ENCODE measurements around the gene CCT8. TPM values are rescaled to one million over a fixed set of nuclear protein-coding genes. Genes with fewer than 3 reads are reported as not detected.

CCT8 gene
- total and polyA plus RNA-seq, 9 of the 15 experiments (the other 6 are each of a cell fraction or from before 2014, with no cell fraction given): 451 to 1,153 (median 677) TPM

- TF ChIP-seq, protein P1, sequence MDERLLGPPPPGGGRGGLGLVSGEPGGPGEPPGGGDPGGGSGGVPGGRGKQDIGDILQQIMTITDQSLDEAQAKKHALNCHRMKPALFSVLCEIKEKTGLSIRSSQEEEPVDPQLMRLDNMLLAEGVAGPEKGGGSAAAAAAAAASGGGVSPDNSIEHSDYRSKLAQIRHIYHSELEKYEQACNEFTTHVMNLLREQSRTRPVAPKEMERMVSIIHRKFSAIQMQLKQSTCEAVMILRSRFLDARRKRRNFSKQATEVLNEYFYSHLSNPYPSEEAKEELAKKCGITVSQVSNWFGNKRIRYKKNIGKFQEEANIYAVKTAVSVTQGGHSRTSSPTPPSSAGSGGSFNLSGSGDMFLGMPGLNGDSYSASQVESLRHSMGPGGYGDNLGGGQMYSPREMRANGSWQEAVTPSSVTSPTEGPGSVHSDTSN (CRISPR knock-in tag; IDR thresholded peaks at IDR 0.05; ENCODE audit: low read depth): no peak
- TF ChIP-seq, protein P1 (tag; conservative IDR thresholded peaks at IDR 0.05; ENCODE audit: low read depth): 0 out of 2 replicates have a peak, but pooled peaks have one; percentile 4
- TF ChIP-seq BCL6 (CRISPR knock-in tag; IDR thresholded peaks at IDR 0.05): no peak
- TF ChIP-seq NEUROD1 (IDR thresholded peaks at IDR 0.05; ENCODE audit: borderline replicate concordance, low read depth, low read length, partially characterized antibody): no peak
- TF ChIP-seq VEZF1 (CRISPR knock-in tag; IDR thresholded peaks at IDR 0.05): peak; percentile 5; the same call in 1 of the 2 replicates
- TF ChIP-seq HDAC2 (IDR thresholded peaks at IDR 0.05): no peak
- TF ChIP-seq NCOA4 (IDR thresholded peaks at IDR 0.05; ENCODE audit: partially characterized antibody): no peak
- TF ChIP-seq ZNF707 (CRISPR knock-in tag; conservative IDR thresholded peaks at IDR 0.05): no peak
- TF ChIP-seq POLR2H (tag; IDR thresholded peaks at IDR 0.05; ENCODE audit: low read depth): no peak
- TF ChIP-seq, protein P2, sequence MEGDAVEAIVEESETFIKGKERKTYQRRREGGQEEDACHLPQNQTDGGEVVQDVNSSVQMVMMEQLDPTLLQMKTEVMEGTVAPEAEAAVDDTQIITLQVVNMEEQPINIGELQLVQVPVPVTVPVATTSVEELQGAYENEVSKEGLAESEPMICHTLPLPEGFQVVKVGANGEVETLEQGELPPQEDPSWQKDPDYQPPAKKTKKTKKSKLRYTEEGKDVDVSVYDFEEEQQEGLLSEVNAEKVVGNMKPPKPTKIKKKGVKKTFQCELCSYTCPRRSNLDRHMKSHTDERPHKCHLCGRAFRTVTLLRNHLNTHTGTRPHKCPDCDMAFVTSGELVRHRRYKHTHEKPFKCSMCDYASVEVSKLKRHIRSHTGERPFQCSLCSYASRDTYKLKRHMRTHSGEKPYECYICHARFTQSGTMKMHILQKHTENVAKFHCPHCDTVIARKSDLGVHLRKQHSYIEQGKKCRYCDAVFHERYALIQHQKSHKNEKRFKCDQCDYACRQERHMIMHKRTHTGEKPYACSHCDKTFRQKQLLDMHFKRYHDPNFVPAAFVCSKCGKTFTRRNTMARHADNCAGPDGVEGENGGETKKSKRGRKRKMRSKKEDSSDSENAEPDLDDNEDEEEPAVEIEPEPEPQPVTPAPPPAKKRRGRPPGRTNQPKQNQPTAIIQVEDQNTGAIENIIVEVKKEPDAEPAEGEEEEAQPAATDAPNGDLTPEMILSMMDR (IDR thresholded peaks at IDR 0.05 in 2 of 3, conservative IDR thresholded peaks at IDR 0.05 in 1 of 3; ENCODE audit: insufficient read depth in 2 of 3, low read depth in 1 of 3, low read length in 3 of 3): 0 out of 6 replicates have a peak, but pooled peaks of 1 of the 3 experiments have one; percentile 10
- TF ChIP-seq, protein P3, sequence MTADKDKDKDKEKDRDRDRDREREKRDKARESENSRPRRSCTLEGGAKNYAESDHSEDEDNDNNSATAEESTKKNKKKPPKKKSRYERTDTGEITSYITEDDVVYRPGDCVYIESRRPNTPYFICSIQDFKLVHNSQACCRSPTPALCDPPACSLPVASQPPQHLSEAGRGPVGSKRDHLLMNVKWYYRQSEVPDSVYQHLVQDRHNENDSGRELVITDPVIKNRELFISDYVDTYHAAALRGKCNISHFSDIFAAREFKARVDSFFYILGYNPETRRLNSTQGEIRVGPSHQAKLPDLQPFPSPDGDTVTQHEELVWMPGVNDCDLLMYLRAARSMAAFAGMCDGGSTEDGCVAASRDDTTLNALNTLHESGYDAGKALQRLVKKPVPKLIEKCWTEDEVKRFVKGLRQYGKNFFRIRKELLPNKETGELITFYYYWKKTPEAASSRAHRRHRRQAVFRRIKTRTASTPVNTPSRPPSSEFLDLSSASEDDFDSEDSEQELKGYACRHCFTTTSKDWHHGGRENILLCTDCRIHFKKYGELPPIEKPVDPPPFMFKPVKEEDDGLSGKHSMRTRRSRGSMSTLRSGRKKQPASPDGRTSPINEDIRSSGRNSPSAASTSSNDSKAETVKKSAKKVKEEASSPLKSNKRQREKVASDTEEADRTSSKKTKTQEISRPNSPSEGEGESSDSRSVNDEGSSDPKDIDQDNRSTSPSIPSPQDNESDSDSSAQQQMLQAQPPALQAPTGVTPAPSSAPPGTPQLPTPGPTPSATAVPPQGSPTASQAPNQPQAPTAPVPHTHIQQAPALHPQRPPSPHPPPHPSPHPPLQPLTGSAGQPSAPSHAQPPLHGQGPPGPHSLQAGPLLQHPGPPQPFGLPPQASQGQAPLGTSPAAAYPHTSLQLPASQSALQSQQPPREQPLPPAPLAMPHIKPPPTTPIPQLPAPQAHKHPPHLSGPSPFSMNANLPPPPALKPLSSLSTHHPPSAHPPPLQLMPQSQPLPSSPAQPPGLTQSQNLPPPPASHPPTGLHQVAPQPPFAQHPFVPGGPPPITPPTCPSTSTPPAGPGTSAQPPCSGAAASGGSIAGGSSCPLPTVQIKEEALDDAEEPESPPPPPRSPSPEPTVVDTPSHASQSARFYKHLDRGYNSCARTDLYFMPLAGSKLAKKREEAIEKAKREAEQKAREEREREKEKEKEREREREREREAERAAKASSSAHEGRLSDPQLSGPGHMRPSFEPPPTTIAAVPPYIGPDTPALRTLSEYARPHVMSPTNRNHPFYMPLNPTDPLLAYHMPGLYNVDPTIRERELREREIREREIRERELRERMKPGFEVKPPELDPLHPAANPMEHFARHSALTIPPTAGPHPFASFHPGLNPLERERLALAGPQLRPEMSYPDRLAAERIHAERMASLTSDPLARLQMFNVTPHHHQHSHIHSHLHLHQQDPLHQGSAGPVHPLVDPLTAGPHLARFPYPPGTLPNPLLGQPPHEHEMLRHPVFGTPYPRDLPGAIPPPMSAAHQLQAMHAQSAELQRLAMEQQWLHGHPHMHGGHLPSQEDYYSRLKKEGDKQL (CRISPR knock-in tag; IDR thresholded peaks at IDR 0.05; ENCODE audit: borderline replicate concordance): no peak
- TF ChIP-seq DMBX1 (CRISPR knock-in tag; IDR thresholded peaks at IDR 0.05; ENCODE audit: borderline replicate concordance): no peak
- no peak for TF ChIP-seq ZNF354B (CRISPR knock-in tag; IDR thresholded peaks at IDR 0.05)
- TF ChIP-seq, protein P4, sequence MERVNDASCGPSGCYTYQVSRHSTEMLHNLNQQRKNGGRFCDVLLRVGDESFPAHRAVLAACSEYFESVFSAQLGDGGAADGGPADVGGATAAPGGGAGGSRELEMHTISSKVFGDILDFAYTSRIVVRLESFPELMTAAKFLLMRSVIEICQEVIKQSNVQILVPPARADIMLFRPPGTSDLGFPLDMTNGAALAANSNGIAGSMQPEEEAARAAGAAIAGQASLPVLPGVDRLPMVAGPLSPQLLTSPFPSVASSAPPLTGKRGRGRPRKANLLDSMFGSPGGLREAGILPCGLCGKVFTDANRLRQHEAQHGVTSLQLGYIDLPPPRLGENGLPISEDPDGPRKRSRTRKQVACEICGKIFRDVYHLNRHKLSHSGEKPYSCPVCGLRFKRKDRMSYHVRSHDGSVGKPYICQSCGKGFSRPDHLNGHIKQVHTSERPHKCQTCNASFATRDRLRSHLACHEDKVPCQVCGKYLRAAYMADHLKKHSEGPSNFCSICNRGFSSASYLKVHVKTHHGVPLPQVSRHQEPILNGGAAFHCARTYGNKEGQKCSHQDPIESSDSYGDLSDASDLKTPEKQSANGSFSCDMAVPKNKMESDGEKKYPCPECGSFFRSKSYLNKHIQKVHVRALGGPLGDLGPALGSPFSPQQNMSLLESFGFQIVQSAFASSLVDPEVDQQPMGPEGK (CRISPR knock-in tag; IDR thresholded peaks at IDR 0.05; ENCODE audit: borderline replicate concordance): 0 out of 2 replicates have a peak, but pooled peaks have one; percentile 13
Observed at GRCh38 chr21:29025328-29025713, 48.1 kb downstream of the CCT8 start (continued).

All from K562 (cell line).